Measurements from ENCODE around the gene PFKFB4. TPM values are rescaled to one million over a fixed set of nuclear protein-coding genes. Genes with fewer than 3 reads are reported as not detected.
A peak's percentile ranks its signal among the peaks of the same experiment; 100 is the strongest.

PFKFB4 gene
- total and polyA plus RNA-seq, 10 of the 15 experiments (the other 5 are each of a cell fraction or from before 2014, with no cell fraction given): 0.37 to 89.1 (median 5.2) TPM

DNA sequence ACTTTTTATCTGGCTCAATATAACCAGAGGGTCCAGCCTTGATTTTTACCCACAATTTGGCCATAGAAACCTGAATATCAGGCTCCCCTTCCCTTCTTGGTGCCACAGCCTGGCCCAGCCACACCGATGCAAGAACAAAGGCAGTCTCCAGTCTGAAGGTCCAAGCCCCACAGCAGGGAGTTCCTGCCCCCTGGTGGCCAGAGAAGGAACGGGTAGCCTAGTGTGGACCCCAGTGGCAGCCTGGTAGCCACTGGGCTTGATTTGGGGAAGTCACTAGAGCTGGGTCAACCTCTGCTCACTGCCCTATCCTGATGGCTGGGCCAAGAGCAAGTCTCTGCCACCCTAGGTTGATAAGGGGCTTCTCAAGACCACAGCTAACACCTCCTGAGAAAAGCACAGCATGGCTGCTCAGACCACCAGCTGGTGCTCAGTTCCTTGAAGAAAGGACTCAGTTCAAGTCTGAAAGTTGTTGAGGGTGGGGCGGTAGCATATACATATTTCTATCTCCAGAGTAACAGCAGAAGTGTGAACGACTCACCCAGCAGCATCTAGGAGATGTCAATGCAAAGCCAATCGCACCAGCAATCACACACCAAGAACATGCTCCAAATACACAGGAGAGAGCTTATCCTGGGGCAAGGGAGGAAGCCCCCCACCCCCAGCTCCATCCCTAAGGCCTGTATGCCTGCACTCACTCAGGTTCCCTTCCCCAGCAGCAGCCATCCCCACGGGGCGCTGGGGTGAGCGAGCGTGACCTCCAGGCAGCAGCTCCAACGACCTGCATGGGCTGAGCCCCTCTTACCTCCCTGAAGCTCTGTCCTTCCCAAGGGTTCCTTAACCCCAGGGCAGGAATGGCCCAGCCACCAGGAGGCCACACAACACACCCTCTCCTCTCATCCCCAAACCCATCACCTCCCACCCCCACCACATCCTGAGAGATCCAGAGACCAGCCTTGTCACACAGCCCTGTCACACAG is 7.6 kb downstream of the PFKFB4 start:
- peak; percentile 90 to 95 (median 95) for TF ChIP-seq CTCF (IDR thresholded peaks at IDR 0.05 in 2 of 3, conservative IDR thresholded peaks at IDR 0.05 in 1 of 3; ENCODE audit: control insufficient read depth in 2 of 3, extremely low read depth in 1 of 3, insufficient read depth in 1 of 3, low read depth in 3 of 3, low read length in 3 of 3)
- TF ChIP-seq RCOR1 (conservative IDR thresholded peaks at IDR 0.05; ENCODE audit: low read depth, low read length): no peak
- TF ChIP-seq SPI1 (IDR thresholded peaks at IDR 0.05; ENCODE audit: borderline replicate concordance, insufficient read depth, low read depth, low read length): peak; percentile 60; the same call in 1 of the 2 replicates
- peak; percentile 69; the same call in 1 of the 2 replicates for TF ChIP-seq YY1 (IDR thresholded peaks at IDR 0.05; ENCODE audit: low read depth, low read length)
- TF ChIP-seq SMARCA5 (IDR thresholded peaks at IDR 0.05): peak; percentile 47; the same call in 1 of the 2 replicates
- TF ChIP-seq ZNF217 (IDR thresholded peaks at IDR 0.05): no peak
- TF ChIP-seq RAD21 (IDR thresholded peaks at IDR 0.05; ENCODE audit: insufficient read depth, low read depth, low read length): peak; percentile 93
- peak; percentile 41; the same call in 1 of the 2 replicates for TF ChIP-seq HSF1 (IDR thresholded peaks at IDR 0.05; ENCODE audit: low read depth, low read length)
- peak; percentile 87 for TF ChIP-seq SMC3 (IDR thresholded peaks at IDR 0.05; ENCODE audit: borderline replicate concordance, low read length)
- BruUV-seq (replicated peaks): no TSS peak
- ChIA-PET SMC1A (ENCODE audit: uncharacterized antibody, unreplicated experiment) (interaction anchor here (0.7 to 3.8 kb wide), 18 partner anchors 8 to 317 kb away, joined by 3 to 28 read pairs (median 4); partner anchors contain the start of genes CCDC51, PFKFB4 and TMA7), RAD21 (ENCODE audit: unreplicated experiment) (interaction anchor here (0.7 to 4.7 kb wide), 16 partner anchors 9 to 360 kb away, joined by 3 to 35 read pairs (median 4); partner anchors contain the start of genes ATRIP, CCDC51, CDC25A and SLC26A6), CTCF (interaction anchor here (0.6 to 16.3 kb wide), 33 partner anchors 9 to 1502 kb away, joined by 3 to 239 read pairs (median 4); partner anchors contain the start of genes ATRIP, CCDC51, SLC26A6 and TMA7), POLR2A (interaction anchor here (0.9 to 1.4 kb wide), 2 partner anchors 11 to 110 kb away, joined by 3 to 4 read pairs; no protein-coding TSS in a partner anchor)
- H3K4me1 ChIP-seq (ENCODE audit: control insufficient read depth, insufficient read depth, low read length): no peaks in the 10 kb centered on the region; the same call in 1 of the 2 replicates
- intact Hi-C loops (cut with micrococcal nuclease; ENCODE audit: unreplicated experiment): loop anchor here (1.0 to 5.0 kb wide), 3 partner anchors 37 to 148 kb away; no protein-coding TSS in a partner anchor
- in situ Hi-C loops (cut with MboI): no loop called here
- no peak for DNase-seq (ENCODE audit: low read depth, low spot score)
- no peak overlapping the region for H3K27ac ChIP-seq (ENCODE audit: control insufficient read depth, insufficient read depth)
- no peak overlapping the region for H3K9ac ChIP-seq (ENCODE audit: control insufficient read depth, insufficient read depth, low read length)
- H3K4me2 ChIP-seq (ENCODE audit: control insufficient read depth, insufficient read depth): no peak overlapping the region
- peaks cover 2% of the 10 kb centered on the region; the same call in 1 of the 2 replicates for H4K20me1 ChIP-seq (ENCODE audit: control insufficient read depth, insufficient read depth)
- ATAC-seq: peak; percentile 100
- H3K9me3 ChIP-seq (replicated peaks; ENCODE audit: control insufficient read depth, insufficient read depth, low read length): no peaks in the 10 kb centered on the region
- FAIRE-seq: peak; percentile 66
- no peak overlapping the region for H2AFZ ChIP-seq (ENCODE audit: control insufficient read depth, low read depth, low read length)
- H3K27me3 ChIP-seq (replicated peaks in 1 of 2; ENCODE audit: control insufficient read depth in 2 of 2, insufficient read depth in 2 of 2, low read length in 1 of 2): no peaks in the 10 kb centered on the region
- WGBS (ENCODE audit: insufficient coverage, insufficient replicate concordance, low lambda C conversion rate, missing lambda C conversion rate): 52% methylated on average over 10 of the region's 10 CpGs
- H3K79me2 ChIP-seq (ENCODE audit: control insufficient read depth, insufficient read depth, low read length): peaks cover 27% of the 10 kb centered on the region
- H3K36me3 ChIP-seq (ENCODE audit: control insufficient read depth in 2 of 2, insufficient read depth in 2 of 2, low read length in 1 of 2): peaks cover 0 to 37% of the 10 kb centered on the region in 2 experiments; a peak in 3 of 4 replicates
- no peak overlapping the region for H3K4me3 ChIP-seq
